NCI-H2227 treated with DMSO at 0.1 percent for 48 hours (cell line): ENCODE measurements around the gene PROX1.
"Not testable (repeated sequence)": the region's sequence is repeated elsewhere in the genome, so short reads cannot be mapped to it uniquely, and the experiment has no call there.

ENCODE experiments used
- DNase-seq: peaks from one replicate; lab custom pipeline; 2025; lab: John Stamatoyannopoulos, UW

The PROX1 gene

DNA sequence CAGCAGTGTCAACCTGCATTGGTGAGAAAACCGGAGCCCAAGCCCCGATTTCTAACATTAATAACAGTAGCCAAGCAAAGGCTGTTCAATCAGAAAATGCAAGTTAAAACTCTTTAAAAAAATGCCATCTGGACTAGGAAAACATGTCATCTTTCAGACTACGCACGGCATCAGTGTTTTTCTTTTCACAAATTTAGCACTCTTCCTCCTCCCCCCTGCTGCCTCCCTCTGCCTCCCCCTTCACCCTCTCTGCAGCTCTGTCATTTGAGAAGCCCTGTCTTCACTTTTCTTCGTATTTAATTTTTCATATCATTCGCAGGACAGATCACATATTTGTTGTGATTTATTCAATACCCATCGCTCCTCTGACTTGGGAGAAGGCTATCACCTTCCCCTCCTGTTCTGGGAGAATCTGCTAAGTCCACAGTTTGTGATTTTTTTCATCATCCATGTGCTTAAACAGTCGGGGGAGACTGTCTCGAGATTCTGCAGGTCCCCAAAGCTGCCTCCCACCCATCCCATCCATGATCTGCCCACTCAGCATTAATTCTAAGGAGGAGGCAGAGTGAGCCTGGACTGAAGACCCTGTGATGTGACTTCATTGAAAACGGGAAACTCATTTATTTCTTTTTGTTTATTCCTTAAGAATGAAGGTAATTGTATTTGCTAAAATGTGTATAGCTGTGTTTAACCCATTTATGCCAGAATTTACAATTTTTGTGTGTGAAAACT is 84.8 kb downstream of the PROX1 start:
- no peak for DNase-seq

DNA sequence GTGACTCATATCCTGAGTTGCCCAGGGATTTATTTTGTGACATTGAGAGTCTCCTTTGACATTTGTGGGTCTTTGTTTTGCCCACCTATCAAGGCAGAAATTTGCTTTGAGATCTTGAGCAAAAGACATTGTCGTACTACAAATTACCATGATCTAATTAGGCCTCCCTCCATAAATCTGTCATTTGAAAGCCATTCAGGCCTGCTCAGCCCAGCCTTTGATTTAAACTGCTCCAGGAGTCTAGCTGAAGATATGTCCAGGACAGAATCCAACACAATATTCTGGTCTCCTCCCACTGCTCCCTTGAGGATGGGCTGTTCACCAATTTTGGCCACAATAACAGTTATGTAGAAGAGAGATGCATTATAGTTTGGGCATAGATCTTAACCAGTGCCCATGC is 86.7 kb downstream of the PROX1 start:
- no peak for DNase-seq

DNA sequence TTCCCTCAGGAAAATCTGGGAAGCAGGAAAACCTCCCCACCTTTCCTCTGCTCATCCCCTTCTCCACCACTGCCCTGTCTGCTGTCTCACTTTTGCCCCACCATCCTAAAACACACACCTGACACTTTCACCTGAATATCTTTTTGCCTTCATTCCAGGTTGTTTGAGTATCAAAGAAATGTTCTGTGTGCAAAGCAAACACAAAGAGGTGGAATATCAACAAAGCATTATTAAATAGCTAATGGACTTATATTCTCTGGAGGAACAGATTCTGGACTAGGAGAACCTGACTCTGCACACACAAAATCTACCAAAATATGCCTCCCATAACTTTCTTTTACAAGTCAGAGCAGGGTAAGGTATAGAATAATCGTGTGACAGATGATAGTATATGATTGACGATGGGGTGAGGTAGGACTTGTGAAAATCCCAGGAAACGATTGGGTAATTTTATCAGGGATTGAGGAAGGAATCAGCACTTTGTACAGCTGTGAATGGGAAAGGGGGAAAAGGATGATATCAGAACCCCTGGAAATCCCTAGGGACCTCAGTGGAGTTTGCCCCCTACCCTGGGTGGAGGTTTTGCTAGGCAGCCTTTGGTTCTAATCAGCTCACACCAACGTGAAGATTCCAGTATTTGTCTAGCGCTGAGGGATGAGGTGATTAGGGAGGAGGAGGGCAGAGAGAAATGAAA is 87.7 kb downstream of the PROX1 start:
- no peak for DNase-seq

DNA sequence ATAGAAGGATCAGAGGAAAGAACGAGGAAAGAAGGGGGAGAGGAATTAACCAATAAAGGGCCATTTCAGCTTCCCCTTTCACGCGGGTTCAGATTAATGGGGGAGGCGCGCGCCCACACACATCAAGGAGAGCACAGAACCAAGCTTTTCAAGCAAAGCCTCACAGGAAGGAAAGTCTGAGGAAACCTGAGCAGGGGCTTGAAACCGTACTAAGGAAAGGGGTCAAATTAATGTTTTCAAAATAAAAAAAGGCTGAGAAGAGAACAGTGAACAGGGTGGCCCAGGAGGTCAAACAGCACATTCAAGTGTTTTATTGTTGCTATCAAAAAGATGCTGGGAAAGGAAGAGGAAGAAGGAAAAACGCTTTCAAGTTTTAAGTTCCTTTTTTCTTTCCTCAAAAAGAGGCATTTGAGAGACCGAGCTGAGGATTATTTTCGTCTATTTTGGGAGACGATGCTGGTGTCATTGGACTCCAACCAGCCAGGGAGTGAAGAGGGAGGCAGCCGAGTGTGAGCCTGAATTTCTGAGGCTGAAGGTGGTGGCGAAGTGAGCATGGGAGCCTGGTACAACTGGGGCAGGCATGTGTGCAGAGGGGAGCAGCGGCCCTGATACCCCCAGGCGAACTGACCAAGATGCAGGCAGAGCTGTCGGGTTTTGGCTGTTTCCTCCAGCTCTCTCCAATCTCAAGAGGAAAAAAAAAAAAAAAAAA is 88.4 kb downstream of the PROX1 start:
- DNase-seq: no peak

DNA sequence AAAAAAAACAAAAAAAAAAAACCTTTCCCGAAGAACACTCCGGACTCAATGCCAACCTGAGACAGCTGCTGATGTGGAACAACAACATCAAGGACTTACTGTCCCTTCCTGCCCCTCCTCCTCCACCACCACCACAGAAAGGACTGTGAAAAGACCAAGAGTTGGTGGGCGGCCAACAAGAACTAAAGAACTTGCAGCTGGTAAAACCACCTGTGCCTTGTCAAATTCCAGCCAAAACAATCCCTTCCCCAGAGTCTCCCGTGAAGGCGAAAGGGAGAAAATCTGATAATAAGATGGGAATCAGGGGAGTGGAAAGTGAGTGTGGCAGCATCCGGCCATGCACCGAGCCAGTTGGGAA is 88.9 kb downstream of the PROX1 start:
- DNase-seq: no peak

DNA sequence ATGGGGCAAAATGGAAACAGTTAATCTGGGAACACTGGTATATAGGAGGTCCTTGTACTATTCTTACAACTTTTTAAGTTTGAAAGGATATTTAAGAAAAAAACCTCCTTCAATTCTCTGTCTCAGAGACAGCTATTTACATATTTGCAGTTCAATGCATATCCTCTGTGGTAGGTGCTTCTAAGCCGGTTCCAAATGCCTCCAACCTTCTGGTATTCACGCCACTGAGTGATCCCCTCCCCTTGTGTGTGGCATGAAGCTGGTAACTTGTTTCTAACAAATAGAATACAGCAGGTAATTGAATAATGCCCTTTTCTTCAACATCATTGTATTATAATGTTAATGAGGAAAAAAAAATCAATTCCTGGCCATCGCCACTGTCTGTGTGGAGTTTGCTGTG is 91.2 kb downstream of the PROX1 start:
- no peak for DNase-seq

DNA sequence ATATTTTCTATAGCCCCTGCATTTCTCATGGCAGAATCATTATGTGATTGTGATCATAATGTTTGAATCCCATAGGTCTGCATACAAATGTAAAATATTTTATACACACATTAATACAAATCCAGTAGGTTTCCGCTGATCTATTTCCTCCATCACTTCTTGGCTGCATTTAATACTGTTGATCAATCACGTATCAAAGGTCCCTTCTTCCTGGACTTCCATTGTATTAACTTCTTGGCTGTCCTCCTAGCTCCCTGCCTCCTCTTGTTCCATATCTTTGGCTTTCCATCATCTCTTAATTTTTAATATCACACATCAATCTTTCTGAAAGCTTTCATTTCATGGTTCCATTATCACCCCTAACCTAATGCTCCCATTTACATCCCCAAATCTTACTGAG is 97.6 kb downstream of the PROX1 start:
- DNase-seq: no peak

DNA sequence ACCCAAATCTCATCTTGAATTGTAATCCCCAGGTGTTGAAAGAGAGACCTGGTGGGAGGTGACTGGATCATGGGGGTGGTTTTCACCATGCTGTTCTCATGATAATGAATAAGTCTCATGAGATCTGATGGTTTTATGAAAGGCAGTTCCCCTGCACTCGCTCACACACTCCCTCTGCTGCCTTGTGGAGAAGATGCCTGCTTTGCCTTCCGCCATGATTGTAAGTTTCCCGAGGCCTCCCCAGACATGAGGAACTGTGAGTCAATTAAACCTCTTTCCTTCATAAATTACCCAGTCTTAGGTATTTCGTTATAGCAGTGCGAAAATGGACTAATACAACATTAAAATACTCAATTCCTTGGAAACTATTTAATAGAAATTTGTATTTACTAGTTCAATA is 99.2 kb downstream of the PROX1 start:
- no peak for DNase-seq

DNA sequence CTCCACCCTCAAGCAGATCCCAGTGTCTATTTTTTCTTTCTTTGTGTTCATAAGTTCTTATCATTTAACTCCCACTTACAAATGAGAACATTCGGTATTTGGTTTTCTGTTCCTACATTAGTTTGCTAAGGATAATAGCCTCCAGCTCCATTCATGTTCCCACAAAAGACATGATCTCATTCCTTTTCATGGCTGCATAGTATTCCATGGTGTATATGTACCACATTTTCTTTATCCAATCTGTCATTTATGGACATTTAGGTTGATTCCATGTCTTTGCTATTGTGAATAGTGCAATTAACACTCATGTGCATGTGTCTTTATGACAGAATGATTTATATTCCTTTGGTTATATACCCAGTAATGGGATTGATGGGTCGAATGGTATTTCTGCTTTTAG is 101.2 kb downstream of the PROX1 start:
- not testable (repeated sequence) for DNase-seq
